GM12878 (cell line): Measurements from ENCODE around the gene RASL10A. TPM values are rescaled to one million over a fixed set of nuclear protein-coding genes. Genes with fewer than 3 reads are reported as not detected.

Source experiments
- ATAC-seq: fragments of 200-7000 bp; cut with Tn5 transposase; 3 replicates; pipeline ENCODE4 v1.9.1; 2020; ENCODE audit warnings: mild to moderate bottlenecking, moderate library complexity
- BruUV-seq: library from RNA; stranded (reverse); fragments of 400-500 nt; replicated peaks from 2 replicates; lab custom pipeline; 2021; lab: Mats Ljungman, UMichigan
- CTCF ChIA-PET: fragments of 300-600 bp; sonication (Branson Sonifier 250); formaldehyde crosslinking; extraction: SDS; loops from one replicate; lab custom pipeline; 2021; ENCODE audit warnings: inconsistent platforms; lab: Yijun Ruan, JAX
- POLR2A ChIA-PET: fragments of 350-600 bp; formaldehyde crosslinking; extraction: SDS; loops from one replicate; lab custom pipeline; 2021; ENCODE audit warnings: inconsistent platforms; lab: Charles Lee
- RAD21 ChIA-PET: fragments of 300-600 bp; sonication (Branson Sonifier 250); formaldehyde crosslinking; loops from one replicate; lab custom pipeline; 2023; ENCODE audit warnings: antibody characterized with exemption; ENCODE audit not compliant: unreplicated experiment; lab: Charles Lee
- SMC1A ChIA-PET: fragments of 300-600 bp; sonication (Branson Sonifier 250); formaldehyde crosslinking; loops from one replicate; lab custom pipeline; 2023; ENCODE audit not compliant: unreplicated experiment, uncharacterized antibody; lab: Charles Lee
- DNase-seq: peaks from one replicate; pipeline ENCODE4 v3.0.0-alpha.2; 2011; ENCODE audit warnings: low read depth, low spot score
- FAIRE-seq: peaks from 3 replicates; lab custom pipeline; 2011; peaks lifted over from hg19 to GRCh38; lab: Jason Lieb, UNC
- H2AFZ ChIP-seq: 2 replicates; pipeline ENCODE4 v1.6.0; 2011; ENCODE audit warnings: low read depth, low read length, control low read depth; ENCODE audit not compliant: control insufficient read depth
- H3K27ac ChIP-seq: 2 replicates; pipeline ENCODE4 v1.5.1; 2011; ENCODE audit warnings: control low read depth; ENCODE audit not compliant: control insufficient read depth, insufficient read depth
- H3K27me3 ChIP-seq, 2 experiments: replicated peaks in 1 of 2; 2 replicates each; pipeline versions ENCODE4 v1.6.0 to v1.6.1; 2011; ENCODE audit warnings: low read length in 1 of 2; ENCODE audit not compliant: control insufficient read depth in 2 of 2, insufficient read depth in 2 of 2
- H3K36me3 ChIP-seq, 2 experiments: 2 replicates each; pipeline ENCODE4 v1.5.1; 2011; ENCODE audit warnings: low read length in 1 of 2; ENCODE audit not compliant: control insufficient read depth in 2 of 2, insufficient read depth in 2 of 2
- H3K4me1 ChIP-seq: 2 replicates; pipeline ENCODE4 v1.6.1; 2011; ENCODE audit warnings: mild to moderate bottlenecking, low read length, moderate library complexity, mixed read lengths; ENCODE audit not compliant: control insufficient read depth, insufficient read depth
- H3K4me2 ChIP-seq: 2 replicates; pipeline ENCODE4 v1.6.0; 2011; ENCODE audit warnings: control low read depth; ENCODE audit not compliant: control insufficient read depth, insufficient read depth
- H3K4me3 ChIP-seq: fragments of 200-600 bp; sonication (generic); 2 replicates; pipeline ENCODE4 v1.5.1; 2016
- H3K79me2 ChIP-seq: 2 replicates; pipeline ENCODE4 v1.6.0; 2011; ENCODE audit warnings: low read length; ENCODE audit not compliant: control insufficient read depth, insufficient read depth
- H3K9ac ChIP-seq: 2 replicates; pipeline ENCODE4 v1.8.0; 2011; ENCODE audit warnings: low read length, control low read depth, mixed read lengths; ENCODE audit not compliant: control insufficient read depth, insufficient read depth
- H3K9me3 ChIP-seq: replicated peaks from 3 replicates; pipeline ENCODE4 v1.5.1; 2011; ENCODE audit warnings: mild to moderate bottlenecking, low read length; ENCODE audit not compliant: control insufficient read depth, insufficient read depth
- H4K20me1 ChIP-seq: 2 replicates; pipeline ENCODE4 v1.6.0; 2011; ENCODE audit not compliant: control insufficient read depth, insufficient read depth
- CREM ChIP-seq: IDR thresholded peaks from 2 replicates; pipeline ENCODE4 v1.6.1; 2014; ENCODE audit warnings: antibody characterized with exemption, low read depth
- E4F1 ChIP-seq: fragments of 450-650 bp; IDR thresholded peaks from 2 replicates; pipeline ENCODE4 v1.6.1; 2018; ENCODE audit warnings: borderline replicate concordance, mild to moderate bottlenecking; ENCODE audit not compliant: partially characterized antibody
- EZH2 ChIP-seq: IDR thresholded peaks from 2 replicates; pipeline ENCODE4 v1.6.1; 2012; ENCODE audit warnings: low read depth, mild to moderate bottlenecking, control low read depth, inconsistent platforms, low read length, borderline replicate concordance; ENCODE audit not compliant: control insufficient read depth
- HDGF ChIP-seq: fragments of 450-650 bp; IDR thresholded peaks from 2 replicates; pipeline ENCODE4 v1.6.1; 2016; ENCODE audit warnings: antibody characterized with exemption
- JUND ChIP-seq: IDR thresholded peaks from 2 replicates; pipeline ENCODE4 v1.6.1; 2012; ENCODE audit warnings: low read depth, mild to moderate bottlenecking, low read length, improper control_type of control experiment, moderate library complexity
- KDM1A ChIP-seq: fragments of 200-600 bp; sonication (generic); IDR thresholded peaks from 2 replicates; pipeline ENCODE4 v1.6.1; 2016; ENCODE audit warnings: borderline replicate concordance
- MLLT1 ChIP-seq: fragments of 450-650 bp; IDR thresholded peaks from 2 replicates; pipeline ENCODE4 v1.6.1; 2016; ENCODE audit warnings: mild to moderate bottlenecking
- MTA3 ChIP-seq: IDR thresholded peaks from 2 replicates; pipeline ENCODE4 v1.6.1; 2012; ENCODE audit warnings: low read length, inconsistent platforms, borderline replicate concordance
- NFXL1 ChIP-seq: fragments of 450-650 bp; IDR thresholded peaks from 2 replicates; pipeline ENCODE4 v1.6.1; 2017; ENCODE audit warnings: antibody characterized with exemption, mild to moderate bottlenecking, borderline replicate concordance
- PAX5 ChIP-seq: IDR thresholded peaks from 2 replicates; pipeline ENCODE4 v1.6.1; 2011; ENCODE audit warnings: low read depth, low read length, borderline replicate concordance
- PKNOX1 ChIP-seq: fragments of 450-650 bp; IDR thresholded peaks from 2 replicates; pipeline ENCODE4 v1.6.1; 2016; ENCODE audit warnings: mild to moderate bottlenecking
- PML ChIP-seq: IDR thresholded peaks from 2 replicates; pipeline ENCODE4 v1.6.1; 2012; ENCODE audit warnings: low read length, inconsistent platforms
- RAD21 ChIP-seq: IDR thresholded peaks from 2 replicates; pipeline ENCODE4 v1.6.1; 2011; ENCODE audit warnings: mild to moderate bottlenecking, low read depth, low read length, moderate library complexity; ENCODE audit not compliant: insufficient read depth
- SIN3A ChIP-seq: IDR thresholded peaks from 2 replicates; pipeline ENCODE4 v1.6.1; 2012; ENCODE audit warnings: low read depth, low read length, improper control_type of control experiment
- SKIL ChIP-seq: fragments of 450-650 bp; IDR thresholded peaks from 2 replicates; pipeline ENCODE4 v1.6.1; 2017; ENCODE audit warnings: mild to moderate bottlenecking, low read depth, inconsistent platforms; ENCODE audit not compliant: poor library complexity, severe bottlenecking
- WRNIP1 ChIP-seq: IDR thresholded peaks from 2 replicates; pipeline ENCODE4 v1.6.1; 2011; ENCODE audit warnings: low read depth, low read length, improper control_type of control experiment, borderline replicate concordance
- ZBED1 ChIP-seq: IDR thresholded peaks from 2 replicates; pipeline ENCODE4 v1.6.1; 2016; ENCODE audit warnings: borderline replicate concordance
- ZSCAN29 ChIP-seq: fragments of 450-650 bp; IDR thresholded peaks from 2 replicates; pipeline ENCODE4 v1.6.1; 2017; ENCODE audit warnings: mild to moderate bottlenecking, moderate library complexity
- WGBS: methylation state at CpG from one replicate; pipeline ENCODE4 v1.1.6; 2016; ENCODE audit warnings: low lambda C conversion rate; ENCODE audit not compliant: insufficient replicate concordance, insufficient coverage; ENCODE audit errors: missing lambda C conversion rate; 5-methylcytosine and 5-hydroxymethylcytosine counted together
- in situ Hi-C: fragments of 300-500 bp; cut with MboI; formaldehyde crosslinking; loops from 9 replicates; pipeline ENCODE4 v1.14.3; 2018; ENCODE audit warnings: mixed read lengths
- intact Hi-C: fragments of 100-400 bp; cut with micrococcal nuclease; formaldehyde crosslinking; loops from one replicate; pipeline ENCODE4 v1.14.2; 2022; ENCODE audit not compliant: unreplicated experiment
- polyA plus RNA-seq, 11 experiments: library from polyadenylated mRNA; depleted of rRNA in 4 of 11; unstranded in 6 of 11; stranded (reverse) in 5 of 11; fragments of >200 nt; fragmentation: Nextera tagmentation in 4 of 11; fragmentation: Illumina TruSeq in 1 of 11; extraction: Ambion mirVana in 4 of 11; extraction: Trizol in 1 of 11; gene quantifications; 1 replicate in 1 of 11; 2 replicates in 10 of 11; pipeline versions ENCODE4 v1.2.1 to v1.2.3, GENCODE V29; 2011 to 2016; ENCODE audit warnings: inconsistent platforms in 2 of 11, missing spikeins in 2 of 11, low read depth in 1 of 11
- total RNA-seq, 4 experiments: library from RNA; depleted of rRNA in 3 of 4; stranded (reverse); fragments of >200 nt in 3 of 4; fragmentation: Illumina TruSeq in 1 of 4; extraction: Trizol in 1 of 4; gene quantifications; 2 replicates each; pipeline versions ENCODE4 v1.2.1 to v1.2.3, GENCODE V29; 2013 to 2021

Gene RASL10A
- total and polyA plus RNA-seq, 10 of the 15 experiments (the other 5 are each of a cell fraction or from before 2014, with no cell fraction given) = 0.12 to 0.46 (median 0.21) TPM; not detected in 6

GRCh38 chr22:29338398-29338797 lies 22.9 kb upstream of the RASL10A start:
- DNase-seq (no peak), ATAC-seq (no peak), FAIRE-seq (no peak)
- ChIA-PET SMC1A (no interaction called here), POLR2A (no interaction called here), RAD21 (no interaction called here), CTCF (no interaction called here)
- no peak overlapping the region for H3K4me3 ChIP-seq
- H2AFZ ChIP-seq = no peak overlapping the region
- H3K4me1 ChIP-seq = no peaks in the 10 kb centered on the region
- no peaks in the 10 kb centered on the region for H4K20me1 ChIP-seq
- H3K36me3 ChIP-seq = peaks cover 24 to 60% of the 10 kb centered on the region in 2 experiments
- no peaks in the 10 kb centered on the region for H3K79me2 ChIP-seq
- intact Hi-C loops = no loop called here
- no TSS peak for BruUV-seq
- no peak overlapping the region for H3K27ac ChIP-seq
- WGBS = 92% methylated on average over 6 of the region's 6 CpGs
- H3K4me2 ChIP-seq = no peak overlapping the region
- H3K9me3 ChIP-seq = no peaks in the 10 kb centered on the region
- no peak overlapping the region for H3K9ac ChIP-seq
- no peak for TF ChIP-seq ZSCAN29
- TF ChIP-seq PKNOX1 = no peak
- no peak for TF ChIP-seq HDGF
- no peak for TF ChIP-seq ZBED1
- TF ChIP-seq KDM1A = no peak
- no peak for TF ChIP-seq EZH2
- no peak for TF ChIP-seq E4F1
- no peak for TF ChIP-seq PAX5
- no peak for TF ChIP-seq MLLT1
- TF ChIP-seq NFXL1 = no peak
- no peak for TF ChIP-seq MTA3
- TF ChIP-seq PML = no peak
- TF ChIP-seq SIN3A = no peak
- TF ChIP-seq CREM = no peak
- TF ChIP-seq WRNIP1 = no peak
- TF ChIP-seq RAD21 = no peak
- TF ChIP-seq SKIL = no peak
- TF ChIP-seq JUND = no peak
- in situ Hi-C loops = no loop called here
- H3K27me3 ChIP-seq = no peaks in the 10 kb centered on the region
